ENCODE measurements around the gene TYW1.

DNA sequence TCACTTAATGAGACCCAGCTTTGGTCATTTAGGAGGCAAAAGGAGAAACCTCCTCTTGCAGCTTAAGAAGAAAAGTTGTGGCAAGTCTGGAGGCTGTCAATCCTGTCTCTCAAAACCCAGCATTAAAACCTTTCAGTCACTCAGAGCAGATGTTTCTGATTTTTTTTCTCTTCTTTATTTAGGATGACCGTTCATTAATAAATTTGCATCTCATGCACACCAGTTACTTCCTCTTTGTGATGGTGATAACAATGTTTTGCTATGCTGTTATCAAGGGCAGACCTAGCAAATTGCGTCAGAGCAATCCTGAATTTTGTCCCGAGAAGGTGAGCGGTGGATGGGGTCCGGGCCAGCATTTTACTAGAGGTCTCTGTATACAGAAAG lies 43.6 kb upstream of the TYW1 start:
- TF ChIP-seq POLR2A (IDR thresholded peaks at IDR 0.05; ENCODE audit: low read length) = no peak
- no peak for TF ChIP-seq GATA1 (IDR thresholded peaks at IDR 0.05; ENCODE audit: low read depth, low read length)

Measured in erythroblast (primary cell).